SK-N-MC (cell line): ENCODE measurements around the gene DLG5.

Source experiments
- DNase-seq: peaks from one replicate; pipeline ENCODE4 v3.0.0-alpha.2; 2011; ENCODE audit warnings: low read depth, low spot score
- H3K27ac ChIP-seq: fragments of 200-600 bp; sonication (generic); 2 replicates; pipeline ENCODE4 v1.5.1; 2016; ENCODE audit warnings: mixed run types
- H3K36me3 ChIP-seq: fragments of 200-600 bp; sonication (generic); 2 replicates; pipeline ENCODE4 v1.6.1; 2017; ENCODE audit warnings: antibody characterized with exemption, low read length, mixed read lengths; ENCODE audit not compliant: insufficient read depth
- H3K4me3 ChIP-seq: fragments of 200-600 bp; sonication (generic); 2 replicates; pipeline ENCODE4 v1.5.1; 2016
- H3K9ac ChIP-seq: fragments of 200-600 bp; sonication (generic); 2 replicates; pipeline ENCODE4 v1.8.0; 2017; ENCODE audit warnings: mixed run types, mixed read lengths; ENCODE audit not compliant: insufficient read length
- H3K9me3 ChIP-seq: fragments of 200-600 bp; sonication (generic); 2 replicates; pipeline ENCODE4 v1.6.1; 2017; ENCODE audit warnings: low read depth, mild to moderate bottlenecking, antibody characterized with exemption, low read length, moderate library complexity, mixed read lengths
- EZH2 ChIP-seq: fragments of 200-600 bp; sonication (generic); IDR thresholded peaks from one replicate; pipeline ENCODE4 v1.6.1; 2017; ENCODE audit warnings: antibody characterized with exemption
- FOXP2 ChIP-seq: optimal IDR thresholded peaks from 2 replicates; pipeline ENCODE3; 2011; ENCODE audit warnings: mild to moderate bottlenecking, moderate library complexity; ENCODE audit not compliant: insufficient read depth; ENCODE audit errors: extremely low read length, control extremely low read depth
- POLR2AphosphoS5 ChIP-seq: IDR thresholded peaks from 2 replicates; pipeline ENCODE4 v1.6.1; 2012; ENCODE audit warnings: mild to moderate bottlenecking, low read depth, low read length, borderline replicate concordance

DLG5 gene

DNA sequence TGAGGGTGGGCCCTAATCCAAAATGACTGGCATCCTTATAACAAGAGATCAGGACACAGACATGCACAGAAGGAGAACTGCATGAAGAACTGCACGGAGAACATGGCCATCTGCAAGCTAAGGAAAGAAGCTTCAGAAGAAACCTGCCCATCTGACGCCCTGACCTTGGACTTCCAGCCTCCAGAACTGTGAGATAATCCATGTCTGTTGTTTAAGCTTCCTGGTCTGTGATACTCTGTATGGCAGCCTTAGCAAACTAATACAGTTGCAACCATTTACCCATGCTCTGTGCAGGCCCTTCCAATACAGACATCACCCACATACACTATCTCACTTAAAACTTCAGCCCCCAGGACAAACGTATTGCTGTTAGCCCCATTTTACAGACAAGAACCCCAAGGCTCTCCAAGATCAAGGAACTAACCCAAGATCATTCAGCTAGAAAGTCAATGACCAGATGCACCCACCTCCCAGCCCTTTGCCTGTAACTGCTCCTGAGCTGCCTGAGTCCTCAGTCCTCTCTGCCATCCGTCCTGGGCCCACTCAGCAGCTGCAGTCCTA lies 39.7 kb downstream of the DLG5 start:
- H3K36me3 ChIP-seq, result no peaks in the 10 kb centered on the region
- H3K27ac ChIP-seq, result no peak overlapping the region
- no peaks in the 10 kb centered on the region for H3K9me3 ChIP-seq
- no peak overlapping the region for H3K9ac ChIP-seq
- no peak overlapping the region for H3K4me3 ChIP-seq
- TF ChIP-seq POLR2AphosphoS5, result no peak
- no peak for TF ChIP-seq FOXP2
- TF ChIP-seq EZH2, result no peak
- no peak for DNase-seq

DNA sequence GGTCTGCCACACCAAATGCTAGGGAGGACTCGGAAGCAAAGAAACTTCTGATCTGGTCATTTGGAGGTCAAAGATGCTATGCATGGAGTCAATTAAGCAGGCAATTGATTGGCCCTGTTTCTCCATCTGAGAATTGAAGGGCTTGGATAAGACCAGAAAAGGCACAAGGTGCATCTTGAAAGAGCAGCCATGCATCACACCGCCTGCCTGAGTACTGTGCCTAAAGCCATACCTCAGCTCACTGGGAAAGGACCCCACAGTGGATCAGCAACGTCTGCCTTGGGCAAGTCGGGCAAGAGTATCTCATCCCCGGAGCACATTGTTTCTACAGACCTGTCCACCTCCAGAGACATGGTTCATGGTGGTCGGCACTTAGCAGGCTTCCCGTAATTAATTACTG lies 42.4 kb downstream of the DLG5 start:
- H3K9me3 ChIP-seq, result no peaks in the 10 kb centered on the region
- no peak for DNase-seq
- H3K27ac ChIP-seq, result no peak overlapping the region
- TF ChIP-seq POLR2AphosphoS5 (no peak), EZH2 (no peak), FOXP2 (no peak)
- H3K9ac ChIP-seq, result no peak overlapping the region
- H3K36me3 ChIP-seq, result no peaks in the 10 kb centered on the region
- no peak overlapping the region for H3K4me3 ChIP-seq

DNA sequence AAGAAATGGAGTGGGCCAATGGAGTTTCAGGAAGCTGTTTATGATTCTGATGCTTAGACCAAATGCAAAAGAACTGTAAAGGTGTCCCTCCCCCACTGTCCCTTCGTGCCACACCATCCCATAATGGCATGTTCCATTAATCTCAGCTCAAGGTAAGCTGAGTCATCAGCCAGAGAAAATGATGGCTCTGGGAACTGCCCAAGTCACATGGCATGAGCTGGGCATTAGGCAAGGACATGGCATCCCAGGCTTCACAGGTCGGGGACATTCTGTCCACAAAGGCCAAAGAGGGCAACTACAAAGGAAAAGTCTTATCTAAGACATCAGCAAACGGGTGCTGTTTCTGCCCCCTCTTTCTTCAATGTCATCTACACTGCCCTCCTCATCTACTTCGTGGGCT lies 44.9 kb downstream of the DLG5 start:
- H3K36me3 ChIP-seq, result no peaks in the 10 kb centered on the region
- TF ChIP-seq EZH2 (no peak), FOXP2 (no peak), POLR2AphosphoS5 (no peak)

DNA sequence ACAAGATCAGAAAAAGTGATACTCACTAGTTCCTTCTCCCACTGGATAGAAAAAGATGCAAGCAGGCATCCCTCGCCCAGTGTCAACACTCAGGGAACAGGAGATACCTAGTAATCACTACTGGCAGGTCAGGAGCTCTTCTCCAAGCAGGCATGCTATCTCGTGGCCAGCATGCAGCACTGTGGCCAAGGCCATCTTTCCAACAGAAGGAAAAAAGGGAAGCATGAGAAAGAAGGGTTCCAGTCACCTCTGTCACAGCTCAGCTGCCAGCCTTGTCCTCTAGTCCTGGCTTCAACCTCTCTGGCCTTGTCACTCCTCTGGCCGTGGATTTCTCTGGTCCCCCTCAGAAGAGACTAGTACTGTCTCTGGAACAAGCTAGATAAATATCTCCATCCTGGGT lies 45.3 kb downstream of the DLG5 start:
- H3K36me3 ChIP-seq, result no peaks in the 10 kb centered on the region
- no peaks in the 10 kb centered on the region for H3K9me3 ChIP-seq
- TF ChIP-seq EZH2 (no peak), FOXP2 (no peak), POLR2AphosphoS5 (no peak)
- H3K4me3 ChIP-seq, result no peak overlapping the region
- no peak for DNase-seq
- no peak overlapping the region for H3K9ac ChIP-seq
- no peak overlapping the region for H3K27ac ChIP-seq

More for the DNA sequence above, 44.9 kb downstream of the DLG5 start:
- H3K27ac ChIP-seq, result no peak overlapping the region
- no peak for DNase-seq
- H3K4me3 ChIP-seq, result no peak overlapping the region
- H3K9me3 ChIP-seq, result no peaks in the 10 kb centered on the region
- no peak overlapping the region for H3K9ac ChIP-seq

DNA sequence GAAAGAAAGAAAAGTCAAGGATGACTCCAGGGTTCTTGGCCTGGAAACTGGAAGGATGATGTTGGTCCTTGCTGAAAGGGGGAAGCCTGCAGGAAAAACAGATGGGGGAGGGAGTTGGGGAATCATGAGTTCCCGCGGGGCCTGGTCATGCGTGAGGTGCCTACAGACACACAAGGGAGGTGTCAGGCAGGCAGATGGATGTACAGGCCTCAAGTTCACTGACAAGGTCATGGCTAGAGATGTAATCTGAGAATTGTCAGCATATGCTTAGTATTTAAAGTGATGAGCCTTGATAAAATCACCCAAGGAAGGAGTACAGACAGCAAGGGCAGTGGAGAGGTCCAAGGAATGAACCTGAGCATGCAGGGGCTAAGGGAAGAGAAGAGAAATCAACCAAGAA lies 46.8 kb downstream of the DLG5 start:
- no peaks in the 10 kb centered on the region for H3K9me3 ChIP-seq
- H3K9ac ChIP-seq, result no peak overlapping the region
- H3K4me3 ChIP-seq, result no peak overlapping the region
- TF ChIP-seq FOXP2 (no peak), EZH2 (no peak), POLR2AphosphoS5 (no peak)
- H3K36me3 ChIP-seq, result no peaks in the 10 kb centered on the region
- DNase-seq, result no peak
- no peak overlapping the region for H3K27ac ChIP-seq

DNA sequence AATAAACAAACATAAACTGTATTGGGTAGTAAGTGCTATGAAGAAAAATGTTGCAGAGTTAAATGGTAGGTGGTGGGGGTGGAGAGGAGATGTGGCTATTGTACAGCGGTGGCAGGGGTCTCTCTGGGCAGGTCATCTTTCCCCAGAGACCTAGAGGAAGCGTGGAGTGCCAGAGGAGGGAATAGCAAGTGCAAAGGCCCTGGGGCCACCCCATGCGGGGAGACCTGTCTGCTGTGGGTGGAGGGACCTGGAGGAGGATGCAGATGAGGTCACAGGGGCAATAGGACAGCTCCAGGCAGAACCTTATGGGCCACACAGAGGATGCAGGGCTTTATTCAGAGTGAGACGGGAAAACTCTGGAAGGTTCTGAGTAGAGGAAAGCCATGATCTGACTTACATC lies 47.5 kb downstream of the DLG5 start:
- TF ChIP-seq POLR2AphosphoS5, result no peak
- no peak for TF ChIP-seq FOXP2
- no peak for TF ChIP-seq EZH2
- no peaks in the 10 kb centered on the region for H3K36me3 ChIP-seq
- H3K9ac ChIP-seq, result no peak overlapping the region
- H3K27ac ChIP-seq, result no peak overlapping the region
- H3K9me3 ChIP-seq, result no peaks in the 10 kb centered on the region
- no peak overlapping the region for H3K4me3 ChIP-seq
- no peak for DNase-seq

DNA sequence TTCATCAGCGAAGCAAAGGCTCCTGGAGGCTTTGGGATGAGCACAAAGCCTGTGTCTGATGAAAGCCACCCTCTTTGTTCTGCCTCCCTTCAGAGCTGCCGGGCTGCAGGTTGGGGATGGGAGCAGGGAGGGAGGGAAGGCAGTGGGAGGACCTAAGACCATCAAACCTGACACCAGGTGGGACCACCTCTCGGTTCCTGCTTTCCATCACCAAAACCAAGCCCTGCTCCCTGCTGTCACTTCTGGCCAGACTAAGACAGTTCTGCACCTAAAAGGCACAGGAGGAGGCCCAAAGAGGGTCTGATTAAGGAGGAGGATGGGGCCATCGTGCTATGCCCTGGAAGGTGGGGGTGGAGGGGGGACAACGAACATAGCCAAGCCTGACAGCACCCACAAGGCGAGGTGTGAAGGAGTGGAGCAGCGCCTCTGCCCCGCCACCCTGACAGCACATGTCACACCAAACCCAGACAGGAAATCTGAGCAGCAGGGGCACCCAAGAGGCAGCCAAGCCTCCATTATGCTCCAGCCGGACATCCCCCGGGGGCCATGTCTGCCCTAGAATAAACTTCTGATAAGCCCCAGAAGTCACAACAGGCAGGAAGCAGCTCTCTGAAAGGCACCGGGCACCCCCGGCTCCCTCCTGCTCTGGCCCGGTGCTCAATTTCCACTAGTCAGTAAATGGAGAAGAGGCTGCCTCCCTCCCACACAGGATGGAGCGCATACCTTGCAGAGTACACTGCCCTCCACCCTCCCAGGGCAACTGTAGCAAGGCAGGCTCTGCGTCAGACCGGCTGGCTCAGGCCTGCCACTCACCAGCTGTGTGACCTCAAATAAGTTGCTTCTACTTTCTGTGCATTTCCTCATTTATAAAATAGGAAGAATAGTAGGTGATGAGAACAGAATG lies 48.9 kb downstream of the DLG5 start:
- H3K9me3 ChIP-seq, result no peaks in the 10 kb centered on the region
- no peak for DNase-seq
- no peak overlapping the region for H3K9ac ChIP-seq
- TF ChIP-seq FOXP2, result no peak
- TF ChIP-seq POLR2AphosphoS5, result no peak
- no peak for TF ChIP-seq EZH2
- no peaks in the 10 kb centered on the region for H3K36me3 ChIP-seq
- no peak overlapping the region for H3K27ac ChIP-seq
- H3K4me3 ChIP-seq, result no peak overlapping the region

DNA sequence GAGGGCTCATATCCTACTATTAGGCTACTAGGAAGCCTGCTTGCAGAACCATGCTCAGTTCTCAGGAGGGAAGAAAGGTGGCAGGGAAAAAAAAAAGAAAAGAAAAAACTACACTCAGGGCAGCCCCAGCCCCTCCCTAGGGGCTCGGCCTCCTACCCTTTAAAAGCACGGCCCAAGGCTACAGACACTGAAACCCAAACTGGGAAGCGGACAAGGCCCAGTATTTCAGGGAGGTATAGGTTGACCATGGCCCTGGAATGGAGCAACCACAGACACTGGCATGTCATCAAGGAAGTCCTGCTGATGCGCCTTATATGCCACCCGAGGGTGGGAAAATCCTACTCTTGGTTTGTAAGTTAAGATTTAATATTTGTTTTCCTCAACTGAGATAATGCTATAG lies 50.8 kb downstream of the DLG5 start:
- Histone ChIP-seq H3K36me3 (no peaks in the 10 kb centered on the region), H3K9me3 (no peaks in the 10 kb centered on the region), H3K4me3 (no peak overlapping the region), H3K9ac (no peak overlapping the region), H3K27ac (no peak overlapping the region)
- TF ChIP-seq EZH2 (no peak), FOXP2 (no peak), POLR2AphosphoS5 (no peak)
- no peak for DNase-seq

DNA sequence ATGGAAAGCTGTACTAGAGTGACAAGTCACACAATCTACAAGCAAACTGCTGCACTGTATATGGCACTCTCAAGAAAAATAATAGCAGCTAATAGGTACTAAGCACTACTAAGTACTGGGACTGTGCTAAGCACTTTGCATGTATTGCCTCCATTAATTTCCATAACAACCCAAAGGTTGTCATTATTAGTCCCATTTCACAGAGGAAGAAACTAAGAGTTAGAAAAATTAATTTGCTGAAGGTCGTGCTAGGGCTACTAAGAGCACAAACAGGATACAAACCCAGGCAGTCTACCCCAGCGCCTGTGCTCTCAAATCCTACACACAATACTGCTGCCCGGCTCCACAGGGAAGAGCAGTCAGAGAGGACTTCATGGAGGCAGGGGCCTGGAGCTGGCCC lies 51.7 kb downstream of the DLG5 start:
- Histone ChIP-seq H3K27ac (no peak overlapping the region), H3K9ac (no peak overlapping the region), H3K9me3 (no peaks in the 10 kb centered on the region), H3K4me3 (no peak overlapping the region), H3K36me3 (no peaks in the 10 kb centered on the region)
- TF ChIP-seq FOXP2 (no peak), POLR2AphosphoS5 (no peak), EZH2 (no peak)
- no peak for DNase-seq
